ENCODE results near the gene TSPAN6. TPM values are rescaled to one million over a fixed set of nuclear protein-coding genes. Genes with fewer than 3 reads are reported as not detected.

TSPAN6 gene
- total RNA-seq, 2 experiments from 2014 or later, result 0.36 to 0.43 TPM

DNA sequence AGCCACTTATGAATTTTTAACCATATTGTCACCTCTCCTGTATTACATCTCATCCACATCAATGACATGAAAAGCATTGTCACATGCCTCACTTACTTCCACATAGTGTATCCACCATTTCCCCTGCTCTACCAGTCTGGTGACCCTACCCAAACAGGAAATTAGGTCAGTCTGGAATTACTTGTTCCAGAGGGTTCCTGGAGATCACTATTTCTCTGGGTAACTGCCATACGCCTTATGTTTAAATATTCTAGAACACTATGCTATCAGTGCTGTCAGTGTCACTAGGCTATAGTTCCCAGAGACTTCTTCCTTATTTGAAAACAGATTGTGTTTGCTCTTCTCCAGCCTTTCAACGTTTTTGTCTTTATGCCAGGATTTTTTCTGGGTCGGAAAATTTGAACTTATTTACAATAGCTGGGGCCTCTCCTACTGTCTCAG is 22.4 kb upstream of the TSPAN6 start:
- ChIA-PET CTCF (no interaction called here), POLR2A (no interaction called here)
- Mint-ChIP-seq H3K4me3 (no peak overlapping the region), H3K27me3 (peaks cover 4% of the 10 kb centered on the region), H3K4me1 (ENCODE audit: low read depth) (no peaks in the 10 kb centered on the region), H3K36me3 (ENCODE audit: low read depth) (no peaks in the 10 kb centered on the region), H3K9me3 (no peaks in the 10 kb centered on the region), H3K27ac (no peak overlapping the region)
- ATAC-seq (no peak), DNase-seq (no peak)
- intact Hi-C loops (cut with micrococcal nuclease), result no loop called here
- TF ChIP-seq, protein P1, sequence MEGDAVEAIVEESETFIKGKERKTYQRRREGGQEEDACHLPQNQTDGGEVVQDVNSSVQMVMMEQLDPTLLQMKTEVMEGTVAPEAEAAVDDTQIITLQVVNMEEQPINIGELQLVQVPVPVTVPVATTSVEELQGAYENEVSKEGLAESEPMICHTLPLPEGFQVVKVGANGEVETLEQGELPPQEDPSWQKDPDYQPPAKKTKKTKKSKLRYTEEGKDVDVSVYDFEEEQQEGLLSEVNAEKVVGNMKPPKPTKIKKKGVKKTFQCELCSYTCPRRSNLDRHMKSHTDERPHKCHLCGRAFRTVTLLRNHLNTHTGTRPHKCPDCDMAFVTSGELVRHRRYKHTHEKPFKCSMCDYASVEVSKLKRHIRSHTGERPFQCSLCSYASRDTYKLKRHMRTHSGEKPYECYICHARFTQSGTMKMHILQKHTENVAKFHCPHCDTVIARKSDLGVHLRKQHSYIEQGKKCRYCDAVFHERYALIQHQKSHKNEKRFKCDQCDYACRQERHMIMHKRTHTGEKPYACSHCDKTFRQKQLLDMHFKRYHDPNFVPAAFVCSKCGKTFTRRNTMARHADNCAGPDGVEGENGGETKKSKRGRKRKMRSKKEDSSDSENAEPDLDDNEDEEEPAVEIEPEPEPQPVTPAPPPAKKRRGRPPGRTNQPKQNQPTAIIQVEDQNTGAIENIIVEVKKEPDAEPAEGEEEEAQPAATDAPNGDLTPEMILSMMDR (IDR thresholded peaks at IDR 0.05), result no peak

DNA sequence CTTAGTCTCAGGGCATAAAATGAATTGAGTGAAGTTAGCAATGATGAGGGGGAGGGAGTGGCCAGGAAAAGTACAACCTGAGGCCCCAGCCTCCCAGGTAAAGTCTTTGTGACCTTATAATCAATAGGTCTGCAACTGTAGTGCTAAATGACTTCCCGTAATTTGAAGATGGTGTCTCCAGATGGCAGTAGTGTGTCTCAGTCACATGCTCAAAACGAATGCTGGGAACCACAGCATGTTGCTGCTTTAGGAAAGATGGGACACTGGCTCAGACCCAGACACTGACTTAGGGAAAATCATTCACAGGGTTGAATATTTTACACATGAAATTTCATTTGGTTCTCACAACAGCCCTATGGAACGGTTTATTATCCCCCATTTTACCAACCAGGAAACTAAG is 17.7 kb upstream of the TSPAN6 start:
- H3K4me3 Mint-ChIP-seq, result no peak overlapping the region
- H3K27me3 Mint-ChIP-seq, result peaks cover 7% of the 10 kb centered on the region
- no peaks in the 10 kb centered on the region for H3K4me1 Mint-ChIP-seq (ENCODE audit: low read depth)
- DNase-seq (no peak), ATAC-seq (no peak)
- H3K9me3 Mint-ChIP-seq, result no peaks in the 10 kb centered on the region
- no peak overlapping the region for H3K27ac Mint-ChIP-seq
- intact Hi-C loops (cut with micrococcal nuclease), result no loop called here
- ChIA-PET POLR2A (no interaction called here), CTCF (interaction anchor here (1.0 kb wide), 2 partner anchors 17 to 39 kb away, joined by 3 read pairs; no protein-coding TSS in a partner anchor)
- TF ChIP-seq, protein P1 (IDR thresholded peaks at IDR 0.05), result no peak
- no peaks in the 10 kb centered on the region for H3K36me3 Mint-ChIP-seq (ENCODE audit: low read depth)

DNA sequence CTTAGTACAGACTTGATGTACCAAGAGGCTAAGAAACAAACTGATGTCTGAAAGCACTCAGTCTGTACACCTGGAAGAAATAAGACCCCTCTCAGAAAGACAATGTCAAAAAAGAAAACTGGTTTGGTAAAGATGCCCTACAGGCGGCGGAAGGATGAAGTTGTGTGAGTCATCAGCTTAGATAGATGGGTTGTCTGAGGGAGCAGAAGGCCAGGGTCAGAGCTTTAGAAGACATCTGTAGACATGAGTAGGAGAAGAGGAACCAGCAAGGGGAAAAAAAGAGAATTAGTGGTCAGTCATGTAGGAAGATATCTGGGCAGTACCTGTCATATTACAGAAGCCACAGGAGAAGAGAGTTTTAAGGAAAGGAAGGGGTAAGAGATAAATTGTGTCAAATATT is 15.7 kb upstream of the TSPAN6 start:
- Mint-ChIP-seq H3K27me3 (peaks cover 5% of the 10 kb centered on the region), H3K27ac (no peak overlapping the region), H3K4me3 (no peak overlapping the region), H3K4me1 (ENCODE audit: low read depth) (no peaks in the 10 kb centered on the region), H3K36me3 (ENCODE audit: low read depth) (no peaks in the 10 kb centered on the region), H3K9me3 (no peaks in the 10 kb centered on the region)
- intact Hi-C loops (cut with micrococcal nuclease), result no loop called here
- no peak for DNase-seq
- ChIA-PET CTCF (interaction anchor here (1.5 kb wide), 1 partner anchor 20 kb away, joined by 9 read pairs; no protein-coding TSS in a partner anchor), POLR2A (no interaction called here)
- TF ChIP-seq, protein P1 (IDR thresholded peaks at IDR 0.05), result no peak
- ATAC-seq, result no peak

DNA sequence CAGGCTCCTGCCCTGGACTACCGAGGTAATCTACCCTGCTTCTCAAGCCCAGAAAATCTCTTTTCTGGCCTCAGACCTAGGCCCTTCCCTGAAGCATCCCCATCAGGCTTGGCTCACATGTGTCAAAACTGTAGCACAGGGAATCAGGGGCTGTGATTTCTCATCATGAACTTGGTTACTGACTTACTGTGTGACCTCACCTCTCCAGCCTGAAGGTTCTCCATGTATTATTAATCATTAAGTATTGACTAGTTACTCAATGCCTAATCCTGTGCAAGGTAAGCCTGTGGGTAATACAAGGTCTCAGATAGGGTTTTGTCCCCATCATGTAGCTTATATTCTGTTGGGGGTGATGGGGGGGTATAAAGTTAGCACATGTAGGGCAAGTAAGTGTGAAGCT is 14.2 kb upstream of the TSPAN6 start:
- ChIA-PET CTCF (no interaction called here), POLR2A (no interaction called here)
- intact Hi-C loops (cut with micrococcal nuclease), result no loop called here
- no peak for ATAC-seq
- DNase-seq, result no peak
- TF ChIP-seq, protein P1 (IDR thresholded peaks at IDR 0.05), result no peak
- Mint-ChIP-seq H3K27me3 (peaks cover 7% of the 10 kb centered on the region), H3K27ac (no peak overlapping the region), H3K9me3 (no peaks in the 10 kb centered on the region), H3K4me3 (no peak overlapping the region), H3K4me1 (ENCODE audit: low read depth) (no peaks in the 10 kb centered on the region), H3K36me3 (ENCODE audit: low read depth) (no peaks in the 10 kb centered on the region)

DNA sequence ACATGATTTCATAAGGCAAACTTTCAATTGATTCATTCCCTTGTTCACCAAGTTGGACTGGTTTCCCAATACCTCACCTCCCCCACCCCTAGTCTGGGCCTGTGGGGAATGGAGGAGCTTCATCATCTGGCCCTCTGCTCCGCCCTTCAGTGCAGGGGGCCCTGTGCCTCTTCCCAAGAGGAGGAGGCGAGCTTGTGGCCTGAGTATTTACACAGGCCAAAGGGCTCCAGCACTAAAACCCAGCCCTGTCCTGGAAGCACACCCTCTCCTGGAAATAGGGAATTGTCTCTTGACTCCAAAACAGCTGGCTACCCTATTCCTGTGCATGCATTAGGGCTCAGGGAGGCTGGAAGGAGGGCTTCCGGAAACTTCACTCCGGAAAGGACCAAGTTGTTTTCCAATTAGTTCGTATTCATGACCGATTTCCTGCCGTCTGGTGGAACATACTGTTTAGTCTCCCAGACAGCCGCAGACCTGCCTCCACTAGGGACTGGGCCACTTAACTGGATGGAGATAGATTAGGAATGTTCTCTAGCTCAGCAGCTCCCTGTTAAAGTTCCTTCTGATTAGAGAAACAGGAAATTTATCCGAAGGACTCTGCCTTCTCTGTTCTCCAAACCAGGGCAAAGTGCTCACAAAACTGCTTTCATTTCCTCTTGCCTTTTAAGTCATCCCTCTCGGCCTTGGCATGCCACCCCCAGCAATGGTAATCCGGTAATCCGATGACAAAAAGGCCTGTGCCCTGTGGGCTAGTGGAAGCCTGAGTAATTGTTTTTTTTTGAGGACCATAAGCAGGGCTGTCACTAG is 13.1 kb upstream of the TSPAN6 start:
- no peaks in the 10 kb centered on the region for H3K36me3 Mint-ChIP-seq (ENCODE audit: low read depth)
- no peaks in the 10 kb centered on the region for H3K4me1 Mint-ChIP-seq (ENCODE audit: low read depth)
- no peak overlapping the region for H3K4me3 Mint-ChIP-seq
- intact Hi-C loops (cut with micrococcal nuclease), result no loop called here
- CTCF ChIA-PET, result interaction anchor here (0.8 kb wide), 1 partner anchor 12 kb away, joined by 3 read pairs; no protein-coding TSS in a partner anchor
- DNase-seq, result no peak
- H3K27me3 Mint-ChIP-seq, result peaks cover 10% of the 10 kb centered on the region
- no peaks in the 10 kb centered on the region for H3K9me3 Mint-ChIP-seq
- POLR2A ChIA-PET, result no interaction called here
- TF ChIP-seq, protein P1 (IDR thresholded peaks at IDR 0.05), result no peak
- ATAC-seq, result no peak
- no peak overlapping the region for H3K27ac Mint-ChIP-seq
